ENCODE results near the gene RAB6B.

DNA sequence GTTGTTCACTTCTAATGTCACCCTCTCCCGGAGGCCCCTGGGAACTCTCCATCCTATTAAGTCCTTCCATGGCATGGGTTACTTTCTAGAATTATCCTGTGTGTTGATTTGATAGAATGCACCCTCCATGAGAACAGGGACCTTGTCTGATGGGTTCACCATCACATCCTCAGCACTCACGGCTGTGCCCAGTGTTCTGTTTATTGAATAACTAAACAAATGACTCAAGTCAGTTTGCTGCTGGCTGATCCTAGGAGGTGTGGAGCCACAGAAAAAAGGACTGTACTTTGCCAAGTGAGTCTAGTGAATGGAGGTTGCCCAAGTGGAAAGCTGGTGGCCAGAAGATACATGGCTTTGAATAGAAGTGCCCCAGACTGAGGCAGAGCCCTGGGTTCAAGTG lies 48.5 kb upstream of the RAB6B start:
- TF ChIP-seq, protein P1, sequence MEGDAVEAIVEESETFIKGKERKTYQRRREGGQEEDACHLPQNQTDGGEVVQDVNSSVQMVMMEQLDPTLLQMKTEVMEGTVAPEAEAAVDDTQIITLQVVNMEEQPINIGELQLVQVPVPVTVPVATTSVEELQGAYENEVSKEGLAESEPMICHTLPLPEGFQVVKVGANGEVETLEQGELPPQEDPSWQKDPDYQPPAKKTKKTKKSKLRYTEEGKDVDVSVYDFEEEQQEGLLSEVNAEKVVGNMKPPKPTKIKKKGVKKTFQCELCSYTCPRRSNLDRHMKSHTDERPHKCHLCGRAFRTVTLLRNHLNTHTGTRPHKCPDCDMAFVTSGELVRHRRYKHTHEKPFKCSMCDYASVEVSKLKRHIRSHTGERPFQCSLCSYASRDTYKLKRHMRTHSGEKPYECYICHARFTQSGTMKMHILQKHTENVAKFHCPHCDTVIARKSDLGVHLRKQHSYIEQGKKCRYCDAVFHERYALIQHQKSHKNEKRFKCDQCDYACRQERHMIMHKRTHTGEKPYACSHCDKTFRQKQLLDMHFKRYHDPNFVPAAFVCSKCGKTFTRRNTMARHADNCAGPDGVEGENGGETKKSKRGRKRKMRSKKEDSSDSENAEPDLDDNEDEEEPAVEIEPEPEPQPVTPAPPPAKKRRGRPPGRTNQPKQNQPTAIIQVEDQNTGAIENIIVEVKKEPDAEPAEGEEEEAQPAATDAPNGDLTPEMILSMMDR (IDR thresholded peaks at IDR 0.05) = no peak
- no peak for TF ChIP-seq POLR2A (IDR thresholded peaks at IDR 0.05)
